K562 (cell line): ENCODE measurements around the gene PPP2R2B. TPM values are rescaled to one million over a fixed set of nuclear protein-coding genes. Genes with fewer than 3 reads are reported as not detected.

Experiments used
- ATAC-seq: fragments of 200-7000 bp; cut with Tn5 transposase; 3 replicates; pipeline ENCODE4 v1.9.1; 2020; ENCODE audit warnings: moderate library complexity
- BruUV-seq: library from RNA; stranded (reverse); fragments of 400-500 nt; replicated peaks from 2 replicates; lab custom pipeline; 2021; lab: Mats Ljungman, UMichigan
- CTCF ChIA-PET: fragments of 300-600 bp; formaldehyde crosslinking; extraction: SDS; loops from one replicate; lab custom pipeline; 2021; ENCODE audit warnings: low intra/inter-chr PET ratio; lab: Yijun Ruan, JAX
- POLR2A ChIA-PET: fragments of 300-600, 350-650 bp; sonication (Branson Sonifier 250); formaldehyde crosslinking; extraction: SDS; loops from one replicate; lab custom pipeline; 2021; ENCODE audit warnings: antibody characterized with exemption, inconsistent platforms; lab: Yijun Ruan, JAX
- DNase-seq, 4 experiments: peaks; one replicate each; pipeline versions ENCODE4 v3.0.0 to v3.0.0-alpha.2; 2011 to 2018; ENCODE audit warnings: low spot score in 3 of 4, mixed read lengths in 3 of 4; ENCODE audit errors: extremely low read depth in 1 of 4
- FAIRE-seq: peaks from 2 replicates; lab custom pipeline; 2011; peaks lifted over from hg19 to GRCh38; lab: Jason Lieb, UNC
- H2AFZ ChIP-seq: 2 replicates; pipeline ENCODE4 v1.6.0; 2011; ENCODE audit warnings: low read depth, low read length, control low read depth, inconsistent platforms
- H3K27ac ChIP-seq: fragments of 200-600 bp; 3 replicates; pipeline ENCODE4 v1.8.0; 2011; ENCODE audit warnings: low read depth, mild to moderate bottlenecking, control low read depth, inconsistent platforms, low read length, moderate library complexity, mixed read lengths; ENCODE audit errors: extremely low read depth
- H3K27me3 ChIP-seq, 2 experiments: fragments of 300-600 bp in 1 of 2; 2 replicates in 1 of 2; 3 replicates in 1 of 2; pipeline versions ENCODE4 v1.6.0 to v1.8.0; 2011; ENCODE audit warnings: inconsistent platforms in 2 of 2, low read length in 2 of 2, mild to moderate bottlenecking in 1 of 2, mixed read lengths in 1 of 2, moderate library complexity in 1 of 2; ENCODE audit not compliant: control insufficient read depth in 2 of 2, insufficient read depth in 2 of 2
- H3K36me3 ChIP-seq: fragments of 300-600 bp; 3 replicates; pipeline ENCODE4 v1.8.0; 2011; ENCODE audit warnings: mild to moderate bottlenecking, low read length, inconsistent platforms; ENCODE audit not compliant: control insufficient read depth, insufficient read depth
- H3K4me1 ChIP-seq, 2 experiments: fragments of 200-600 bp in 1 of 2; replicated peaks in 1 of 2; 2 replicates in 1 of 2; 3 replicates in 1 of 2; pipeline versions ENCODE4 v1.5.1 to v1.8.0; 2011; ENCODE audit warnings: inconsistent platforms in 2 of 2, low read length in 2 of 2, mild to moderate bottlenecking in 1 of 2, mixed read lengths in 1 of 2, moderate library complexity in 1 of 2; ENCODE audit not compliant: control insufficient read depth in 2 of 2, insufficient read depth in 2 of 2
- H3K4me2 ChIP-seq: 2 replicates; pipeline ENCODE4 v1.6.1; 2011; ENCODE audit warnings: low read length, control low read depth, inconsistent platforms, mixed read lengths; ENCODE audit not compliant: insufficient read depth
- H3K4me3 ChIP-seq: fragments of 200-600 bp; sonication (generic), shearing (Covaris generic); 2 replicates; pipeline ENCODE4 v1.5.1; 2016; ENCODE audit warnings: control low read depth, inconsistent platforms
- H3K79me2 ChIP-seq: fragments of 200-600 bp; 3 replicates; pipeline ENCODE4 v1.8.0; 2011; ENCODE audit warnings: low read length, inconsistent platforms; ENCODE audit not compliant: control insufficient read depth, insufficient read depth
- H3K9ac ChIP-seq, 2 experiments: 2 replicates each; pipeline versions ENCODE4 v1.6.0 to v1.6.1; 2011; ENCODE audit warnings: low read depth in 2 of 2, low read length in 2 of 2, control low read depth in 1 of 2, inconsistent platforms in 1 of 2, mild to moderate bottlenecking in 1 of 2, mixed read lengths in 1 of 2; ENCODE audit not compliant: insufficient read depth in 1 of 2
- H3K9me1 ChIP-seq: one replicate; pipeline ENCODE4 v1.6.0; 2011; ENCODE audit warnings: inconsistent platforms, mild to moderate bottlenecking, low read length, moderate library complexity; ENCODE audit not compliant: control insufficient read depth, insufficient read depth
- H3K9me3 ChIP-seq: replicated peaks from 2 replicates; pipeline ENCODE4 v1.5.1; 2011; ENCODE audit warnings: low read depth, low read length, inconsistent platforms; ENCODE audit not compliant: control insufficient read depth, insufficient read depth
- H4K20me1 ChIP-seq: replicated peaks from 2 replicates; pipeline ENCODE4 v1.6.1; 2011; ENCODE audit warnings: low read length, inconsistent platforms, mixed read lengths; ENCODE audit not compliant: control insufficient read depth, insufficient read depth
- AFF1 ChIP-seq, 2 experiments: fragments of 450-650 bp; IDR thresholded peaks; 2 replicates each; pipeline ENCODE4 v1.6.1; 2018; ENCODE audit warnings: mild to moderate bottlenecking in 2 of 2, low read depth in 1 of 2; ENCODE audit not compliant: partially characterized antibody in 2 of 2
- BRCA1 ChIP-seq, 2 experiments: fragments of 450-650 bp in 1 of 2; sonication (generic) in 1 of 2; formaldehyde crosslinking in 1 of 2; IDR thresholded peaks; 2 replicates each; pipeline versions ENCODE4 v1.5.0 to v1.6.1; 2017 to 2020; ENCODE audit warnings: mild to moderate bottlenecking in 1 of 2, missing genetic modification reagents in 1 of 2
- CREB3L1 ChIP-seq: fragments of 450-650 bp; IDR thresholded peaks from 2 replicates; pipeline ENCODE4 v1.6.1; 2014; ENCODE audit warnings: low read depth, mild to moderate bottlenecking, moderate library complexity, borderline replicate concordance
- PCBP2 ChIP-seq: fragments of 200-400 bp; formaldehyde crosslinking; IDR thresholded peaks from 2 replicates; pipeline ENCODE4 v1.6.1; 2018; ENCODE audit warnings: low read length, low read depth, mild to moderate bottlenecking, moderate library complexity; ENCODE audit not compliant: poor library complexity, severe bottlenecking
- RBM14 ChIP-seq: fragments of 200-400 bp; formaldehyde crosslinking; IDR thresholded peaks from 2 replicates; pipeline ENCODE4 v1.6.1; 2018; ENCODE audit warnings: low read depth, mild to moderate bottlenecking, low read length, moderate library complexity, borderline replicate concordance; ENCODE audit not compliant: insufficient read depth
- SMAD3 ChIP-seq: fragments of 450-650 bp; formaldehyde crosslinking; conservative IDR thresholded peaks from 2 replicates; pipeline ENCODE4 v1.4.0; 2020; ENCODE audit warnings: mild to moderate bottlenecking
- WGBS: fragments of 100-300 bp; shearing (Covaris generic); methylation state at CpG from one replicate; pipeline ENCODE4 v1.1.6; 2016; ENCODE audit warnings: low coverage, mixed read lengths; ENCODE audit not compliant: insufficient coverage; ENCODE audit errors: missing lambda C conversion rate; 5-methylcytosine and 5-hydroxymethylcytosine counted together
- in situ Hi-C: fragments of 300-500 bp; cut with MboI; formaldehyde crosslinking; loops from 4 replicates; pipeline ENCODE4 v1.15.0; 2018; ENCODE audit warnings: inconsistent platforms, mixed read lengths
- intact Hi-C: fragments of 100-400 bp; cut with micrococcal nuclease; formaldehyde crosslinking; loops from 2 replicates; pipeline ENCODE4 v1.14.2; 2022
- polyA plus RNA-seq, 8 experiments: library from polyadenylated mRNA; depleted of rRNA in 4 of 8; stranded (reverse) in 5 of 8; unstranded in 3 of 8; fragments of >200 nt; fragmentation: Nextera tagmentation in 2 of 8; fragmentation: Illumina TruSeq in 1 of 8; extraction: Ambion mirVana in 2 of 8; extraction: Trizol in 1 of 8; gene quantifications; 2 replicates each; pipeline versions ENCODE4 v1.2.1 to v1.2.3, GENCODE V29; 2011 to 2014; ENCODE audit warnings: inconsistent platforms in 1 of 8, missing spikeins in 1 of 8
- total RNA-seq, 7 experiments: library from RNA; depleted of rRNA in 6 of 7; stranded (reverse); fragments of >200 nt in 6 of 7; fragmentation: Illumina TruSeq in 2 of 7; extraction: Trizol in 2 of 7; gene quantifications; 2 replicates each; pipeline versions ENCODE4 v1.2.1 to v1.2.3, GENCODE V29; 2011 to 2021; ENCODE audit warnings: low replicate concordance in 1 of 7

PPP2R2B gene
- total and polyA plus RNA-seq, 9 of the 15 experiments (the other 6 are each of a cell fraction or from before 2014, with no cell fraction given), result not detected

GRCh38 chr5:146646441-146646840 lies 232.1 kb downstream of the PPP2R2B start:
- DNase-seq (no peak), ATAC-seq (no peak), FAIRE-seq (no peak)
- ChIA-PET CTCF (no interaction called here), POLR2A (no interaction called here)
- in situ Hi-C loops (no loop called here), intact Hi-C loops (no loop called here)
- Histone ChIP-seq H3K9me1 (no peaks in the 10 kb centered on the region), H4K20me1 (no peaks in the 10 kb centered on the region), H3K4me3 (no peak overlapping the region), H3K4me1 (no peaks in the 10 kb centered on the region), H3K36me3 (no peaks in the 10 kb centered on the region), H3K9me3 (no peaks in the 10 kb centered on the region), H3K9ac (no peak overlapping the region), H3K79me2 (no peaks in the 10 kb centered on the region), H2AFZ (no peak overlapping the region), H3K27me3 (no peaks in the 10 kb centered on the region), H3K4me2 (no peak overlapping the region), H3K27ac (no peak overlapping the region)
- 0% methylated on average over 1 of the region's 1 CpG for WGBS
- no TSS peak for BruUV-seq
- TF ChIP-seq CREB3L1, result no peak
- TF ChIP-seq SMAD3 (CRISPR knock-in tag), result no peak
- TF ChIP-seq AFF1 (IDR thresholded peaks at IDR 0.05; ENCODE audit: low read depth in 1 of 2, partially characterized antibody in 2 of 2), result no peak
- TF ChIP-seq PCBP2, result no peak
- no peak for TF ChIP-seq RBM14
- TF ChIP-seq BRCA1 (IDR thresholded peaks at IDR 0.05), result no peak
- no peak for TF ChIP-seq BRCA1 (CRISPR knock-in tag; IDR thresholded peaks at IDR 0.05)
